ENCODE measurements around the gene SIRPB1. TPM values are rescaled to one million over a fixed set of nuclear protein-coding genes. Genes with fewer than 3 reads are reported as not detected.
"Not testable (repeated sequence)": the region's sequence is repeated elsewhere in the genome, so short reads cannot be mapped to it uniquely, and the experiment has no call there.

SIRPB1 gene
- total RNA-seq, 1 donor from 2014 or later: 3.7 TPM

- H3K4me1 ChIP-seq (ENCODE audit: control insufficient read depth in 3 of 3, insufficient read depth in 3 of 3, low read length in 3 of 3); H3K27ac ChIP-seq (ENCODE audit: low read depth, low read length); H3K9me3 ChIP-seq (ENCODE audit: control insufficient read depth in 3 of 3, low read length in 3 of 3); H3K4me3 ChIP-seq (ENCODE audit: low read length in 3 of 3); H3K9ac ChIP-seq (ENCODE audit: low read depth in 1 of 3, low read length in 3 of 3); H3K36me3 ChIP-seq (ENCODE audit: control insufficient read depth in 3 of 3, insufficient read depth in 3 of 3, low read length in 3 of 3); H3K27me3 ChIP-seq (ENCODE audit: control insufficient read depth in 3 of 3, insufficient read depth in 3 of 3, low read length in 3 of 3): not testable (repeated sequence)
Observed at GRCh38 chr20:1638643-1639042, 18.8 kb upstream of the SIRPB1 start.

GRCh38 chr20:1637755-1638154 lies 17.9 kb upstream of the SIRPB1 start:
- H3K36me3 ChIP-seq (ENCODE audit: control insufficient read depth in 3 of 3, insufficient read depth in 3 of 3, low read length in 3 of 3): no peaks in the 10 kb centered on the region
- H3K27ac ChIP-seq (ENCODE audit: low read depth, low read length): peak overlapping the region; percentile 19
- no peak overlapping the region for H3K4me3 ChIP-seq (ENCODE audit: low read length in 3 of 3)
- H3K9me3 ChIP-seq (ENCODE audit: control insufficient read depth in 3 of 3, low read length in 3 of 3): peaks cover 0 to 2% (median 0%) of the 10 kb centered on the region in 3 donors
- no peaks in the 10 kb centered on the region for H3K27me3 ChIP-seq (ENCODE audit: control insufficient read depth in 3 of 3, insufficient read depth in 3 of 3, low read length in 3 of 3)
- no peaks in the 10 kb centered on the region for H3K4me1 ChIP-seq (ENCODE audit: control insufficient read depth in 3 of 3, insufficient read depth in 3 of 3, low read length in 3 of 3)
- no peak overlapping the region for H3K9ac ChIP-seq (ENCODE audit: low read depth in 1 of 3, low read length in 3 of 3)

- Histone ChIP-seq H3K4me3 (ENCODE audit: low read length in 3 of 3) (no peak overlapping the region), H3K4me1 (ENCODE audit: control insufficient read depth in 3 of 3, insufficient read depth in 3 of 3, low read length in 3 of 3) (no peaks in the 10 kb centered on the region), H3K36me3 (ENCODE audit: control insufficient read depth in 3 of 3, insufficient read depth in 3 of 3, low read length in 3 of 3) (no peaks in the 10 kb centered on the region), H3K9ac (ENCODE audit: low read depth in 1 of 3, low read length in 3 of 3) (no peak overlapping the region), H3K27me3 (ENCODE audit: control insufficient read depth in 3 of 3, insufficient read depth in 3 of 3, low read length in 3 of 3) (no peaks in the 10 kb centered on the region), H3K9me3 (ENCODE audit: control insufficient read depth in 3 of 3, low read length in 3 of 3) (peaks cover 0 to 2% (median 0%) of the 10 kb centered on the region in 3 donors), H3K27ac (ENCODE audit: low read depth, low read length) (no peak overlapping the region)
Observed at GRCh38 chr20:1637226-1637625, 17.4 kb upstream of the SIRPB1 start.

- Histone ChIP-seq H3K27me3 (ENCODE audit: control insufficient read depth in 3 of 3, insufficient read depth in 3 of 3, low read length in 3 of 3) (no peaks in the 10 kb centered on the region), H3K4me3 (ENCODE audit: low read length in 3 of 3) (no peak overlapping the region), H3K9ac (ENCODE audit: low read depth in 1 of 3, low read length in 3 of 3) (no peak overlapping the region), H3K9me3 (ENCODE audit: control insufficient read depth in 3 of 3, low read length in 3 of 3) (peaks cover 0 to 2% (median 0%) of the 10 kb centered on the region in 3 donors), H3K27ac (ENCODE audit: low read depth, low read length) (no peak overlapping the region), H3K36me3 (ENCODE audit: control insufficient read depth in 3 of 3, insufficient read depth in 3 of 3, low read length in 3 of 3) (no peaks in the 10 kb centered on the region), H3K4me1 (ENCODE audit: control insufficient read depth in 3 of 3, insufficient read depth in 3 of 3, low read length in 3 of 3) (no peaks in the 10 kb centered on the region)
Observed at GRCh38 chr20:1636621-1637020, 16.8 kb upstream of the SIRPB1 start.

GRCh38 chr20:1635291-1635979 lies 15.6 kb upstream of the SIRPB1 start:
- no peak overlapping the region for H3K9ac ChIP-seq (ENCODE audit: low read depth in 1 of 3, low read length in 3 of 3)
- H3K36me3 ChIP-seq (ENCODE audit: control insufficient read depth in 3 of 3, insufficient read depth in 3 of 3, low read length in 3 of 3): no peaks in the 10 kb centered on the region
- no peak overlapping the region for H3K27ac ChIP-seq (ENCODE audit: low read depth, low read length)
- H3K4me3 ChIP-seq (ENCODE audit: low read length in 3 of 3): no peak overlapping the region
- no peaks in the 10 kb centered on the region for H3K27me3 ChIP-seq (ENCODE audit: control insufficient read depth in 3 of 3, insufficient read depth in 3 of 3, low read length in 3 of 3)
- H3K9me3 ChIP-seq (ENCODE audit: control insufficient read depth in 3 of 3, low read length in 3 of 3): peaks cover 0 to 2% (median 0%) of the 10 kb centered on the region in 3 donors
- no peaks in the 10 kb centered on the region for H3K4me1 ChIP-seq (ENCODE audit: control insufficient read depth in 3 of 3, insufficient read depth in 3 of 3, low read length in 3 of 3)

GRCh38 chr20:1633535-1633934 lies 13.7 kb upstream of the SIRPB1 start:
- H3K27ac ChIP-seq (ENCODE audit: low read depth, low read length): no peak overlapping the region
- H3K4me3 ChIP-seq (ENCODE audit: low read length in 3 of 3): no peak overlapping the region
- no peaks in the 10 kb centered on the region for H3K36me3 ChIP-seq (ENCODE audit: control insufficient read depth in 3 of 3, insufficient read depth in 3 of 3, low read length in 3 of 3)
- no peak overlapping the region for H3K9ac ChIP-seq (ENCODE audit: low read depth in 1 of 3, low read length in 3 of 3)
- H3K4me1 ChIP-seq (ENCODE audit: control insufficient read depth in 3 of 3, insufficient read depth in 3 of 3, low read length in 3 of 3): no peaks in the 10 kb centered on the region
- H3K9me3 ChIP-seq (ENCODE audit: control insufficient read depth in 3 of 3, low read length in 3 of 3): peaks cover 0 to 2% (median 0%) of the 10 kb centered on the region in 3 donors
- H3K27me3 ChIP-seq (ENCODE audit: control insufficient read depth in 3 of 3, insufficient read depth in 3 of 3, low read length in 3 of 3): peaks cover 0 to 2% (median 2%) of the 10 kb centered on the region in 3 donors

GRCh38 chr20:1632178-1632577 lies 12.4 kb upstream of the SIRPB1 start:
- Histone ChIP-seq H3K9ac (ENCODE audit: low read depth in 1 of 3, low read length in 3 of 3) (no peak overlapping the region), H3K4me1 (ENCODE audit: control insufficient read depth in 3 of 3, insufficient read depth in 3 of 3, low read length in 3 of 3) (no peaks in the 10 kb centered on the region), H3K27ac (ENCODE audit: low read depth, low read length) (no peak overlapping the region), H3K9me3 (ENCODE audit: control insufficient read depth in 3 of 3, low read length in 3 of 3) (peaks cover 0 to 2% (median 0%) of the 10 kb centered on the region in 3 donors), H3K36me3 (ENCODE audit: control insufficient read depth in 3 of 3, insufficient read depth in 3 of 3, low read length in 3 of 3) (no peaks in the 10 kb centered on the region), H3K4me3 (ENCODE audit: low read length in 3 of 3) (no peak overlapping the region), H3K27me3 (ENCODE audit: control insufficient read depth in 3 of 3, insufficient read depth in 3 of 3, low read length in 3 of 3) (peaks cover 0 to 2% (median 2%) of the 10 kb centered on the region in 3 donors)

- H3K9ac ChIP-seq (ENCODE audit: low read depth in 1 of 3, low read length in 3 of 3): no peak overlapping the region
- H3K36me3 ChIP-seq (ENCODE audit: control insufficient read depth in 3 of 3, insufficient read depth in 3 of 3, low read length in 3 of 3): no peaks in the 10 kb centered on the region
- H3K27me3 ChIP-seq (ENCODE audit: control insufficient read depth in 3 of 3, insufficient read depth in 3 of 3, low read length in 3 of 3): peaks cover 0 to 4% (median 2%) of the 10 kb centered on the region in 3 donors
- no peak overlapping the region for H3K27ac ChIP-seq (ENCODE audit: low read depth, low read length)
- H3K4me1 ChIP-seq (ENCODE audit: control insufficient read depth in 3 of 3, insufficient read depth in 3 of 3, low read length in 3 of 3): no peaks in the 10 kb centered on the region
- no peak overlapping the region for H3K4me3 ChIP-seq (ENCODE audit: low read length in 3 of 3)
- H3K9me3 ChIP-seq (ENCODE audit: control insufficient read depth in 3 of 3, low read length in 3 of 3): peaks cover 0 to 2% (median 0%) of the 10 kb centered on the region in 3 donors
Observed at GRCh38 chr20:1631309-1632151, 11.7 kb upstream of the SIRPB1 start.

GRCh38 chr20:1630186-1630585 lies 10.4 kb upstream of the SIRPB1 start:
- no peak overlapping the region for H3K9ac ChIP-seq (ENCODE audit: low read depth in 1 of 3, low read length in 3 of 3)
- no peak overlapping the region for H3K27ac ChIP-seq (ENCODE audit: low read depth, low read length)
- H3K4me3 ChIP-seq (ENCODE audit: low read length in 3 of 3): no peak overlapping the region
- no peaks in the 10 kb centered on the region for H3K36me3 ChIP-seq (ENCODE audit: control insufficient read depth in 3 of 3, insufficient read depth in 3 of 3, low read length in 3 of 3)
- peaks cover 0 to 6% (median 2%) of the 10 kb centered on the region in 3 donors for H3K27me3 ChIP-seq (ENCODE audit: control insufficient read depth in 3 of 3, insufficient read depth in 3 of 3, low read length in 3 of 3)
- peaks cover 0 to under 1% (median 0%) of the 10 kb centered on the region in 3 donors for H3K9me3 ChIP-seq (ENCODE audit: control insufficient read depth in 3 of 3, low read length in 3 of 3)
- no peaks in the 10 kb centered on the region for H3K4me1 ChIP-seq (ENCODE audit: control insufficient read depth in 3 of 3, insufficient read depth in 3 of 3, low read length in 3 of 3)

GRCh38 chr20:1629321-1629720 lies 9.5 kb upstream of the SIRPB1 start:
- Histone ChIP-seq H3K9ac (ENCODE audit: low read depth in 1 of 3, low read length in 3 of 3) (no peak overlapping the region), H3K4me3 (ENCODE audit: low read length in 3 of 3) (no peak overlapping the region), H3K4me1 (ENCODE audit: control insufficient read depth in 3 of 3, insufficient read depth in 3 of 3, low read length in 3 of 3) (no peaks in the 10 kb centered on the region), H3K36me3 (ENCODE audit: control insufficient read depth in 3 of 3, insufficient read depth in 3 of 3, low read length in 3 of 3) (no peaks in the 10 kb centered on the region), H3K27me3 (ENCODE audit: control insufficient read depth in 3 of 3, insufficient read depth in 3 of 3, low read length in 3 of 3) (peaks cover 0 to 6% (median 2%) of the 10 kb centered on the region in 3 donors), H3K27ac (ENCODE audit: low read depth, low read length) (no peak overlapping the region), H3K9me3 (ENCODE audit: control insufficient read depth in 3 of 3, low read length in 3 of 3) (no peaks in the 10 kb centered on the region)
